ENCODE measurements around the gene PLET1.

The PLET1 gene

GRCh38 chr11:112288021-112288420 is 27.4 kb upstream of the PLET1 start:
- no peak for DNase-seq (ENCODE audit: low read depth)
- H3K4me3 ChIP-seq (ENCODE audit: low read depth, low read length) = no peak overlapping the region
- TF ChIP-seq, protein P1, sequence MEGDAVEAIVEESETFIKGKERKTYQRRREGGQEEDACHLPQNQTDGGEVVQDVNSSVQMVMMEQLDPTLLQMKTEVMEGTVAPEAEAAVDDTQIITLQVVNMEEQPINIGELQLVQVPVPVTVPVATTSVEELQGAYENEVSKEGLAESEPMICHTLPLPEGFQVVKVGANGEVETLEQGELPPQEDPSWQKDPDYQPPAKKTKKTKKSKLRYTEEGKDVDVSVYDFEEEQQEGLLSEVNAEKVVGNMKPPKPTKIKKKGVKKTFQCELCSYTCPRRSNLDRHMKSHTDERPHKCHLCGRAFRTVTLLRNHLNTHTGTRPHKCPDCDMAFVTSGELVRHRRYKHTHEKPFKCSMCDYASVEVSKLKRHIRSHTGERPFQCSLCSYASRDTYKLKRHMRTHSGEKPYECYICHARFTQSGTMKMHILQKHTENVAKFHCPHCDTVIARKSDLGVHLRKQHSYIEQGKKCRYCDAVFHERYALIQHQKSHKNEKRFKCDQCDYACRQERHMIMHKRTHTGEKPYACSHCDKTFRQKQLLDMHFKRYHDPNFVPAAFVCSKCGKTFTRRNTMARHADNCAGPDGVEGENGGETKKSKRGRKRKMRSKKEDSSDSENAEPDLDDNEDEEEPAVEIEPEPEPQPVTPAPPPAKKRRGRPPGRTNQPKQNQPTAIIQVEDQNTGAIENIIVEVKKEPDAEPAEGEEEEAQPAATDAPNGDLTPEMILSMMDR (IDR thresholded peaks at IDR 0.05; ENCODE audit: low read depth, low read length, missing control alignments) = no peak

DNA sequence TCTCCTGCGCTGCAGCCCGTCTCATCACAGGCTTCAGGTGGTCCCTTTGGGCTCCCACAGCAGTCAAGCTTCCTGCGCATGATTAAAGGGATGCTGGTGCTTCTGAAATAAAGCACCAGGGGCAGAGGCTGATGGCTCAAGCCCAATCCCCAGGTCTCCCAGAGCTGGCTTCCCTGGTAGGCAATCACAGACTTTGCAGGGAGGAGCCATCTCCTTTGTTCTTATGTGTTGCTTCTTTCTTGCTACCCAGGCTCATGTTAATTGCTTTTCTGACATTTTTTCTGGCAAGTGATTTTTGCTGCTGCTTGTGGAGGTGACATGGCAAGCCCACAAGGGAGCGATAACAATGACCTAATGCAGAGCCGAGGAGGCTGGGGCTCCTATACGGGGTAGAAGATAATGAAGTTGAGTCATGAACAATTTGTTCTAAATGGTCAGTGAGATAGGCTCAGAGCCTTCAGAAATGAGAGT is 25.2 kb upstream of the PLET1 start:
- TF ChIP-seq, protein P1 (IDR thresholded peaks at IDR 0.05; ENCODE audit: low read depth, low read length, missing control alignments) = no peak
- DNase-seq (ENCODE audit: low read depth) = no peak
- H3K4me3 ChIP-seq (ENCODE audit: low read depth, low read length) = no peak overlapping the region

DNA sequence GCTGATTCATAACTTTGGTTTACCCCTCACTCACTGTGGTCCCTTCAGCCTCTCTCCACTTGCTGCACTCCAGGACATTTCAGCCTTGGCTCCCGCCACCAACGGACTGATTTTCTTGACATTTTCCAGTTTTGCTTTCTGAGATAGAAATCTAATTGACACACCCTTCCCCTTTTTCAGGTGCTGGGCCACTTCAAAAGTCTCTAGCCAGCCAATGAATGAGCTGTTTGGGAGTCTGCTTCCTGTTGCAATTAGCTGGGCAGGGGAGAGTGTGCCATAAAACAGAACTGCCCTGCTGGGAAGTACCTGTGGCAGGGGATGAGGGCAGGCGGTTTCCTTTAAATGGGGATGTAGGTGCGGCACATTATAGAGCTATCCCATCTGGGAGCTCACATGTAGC is 21.1 kb upstream of the PLET1 start:
- TF ChIP-seq, protein P1 (IDR thresholded peaks at IDR 0.05; ENCODE audit: low read depth, low read length, missing control alignments) = no peak
- H3K4me3 ChIP-seq (ENCODE audit: low read depth, low read length) = no peak overlapping the region
- no peak for DNase-seq (ENCODE audit: low read depth)

GRCh38 chr11:112280268-112281126 is 19.8 kb upstream of the PLET1 start:
- TF ChIP-seq, protein P1 (IDR thresholded peaks at IDR 0.05; ENCODE audit: low read depth, low read length, missing control alignments) = peak; percentile 81
- peak overlapping the region; percentile 53 for H3K4me3 ChIP-seq (ENCODE audit: low read depth, low read length)
- peak; percentile 59 for DNase-seq (ENCODE audit: low read depth)

- DNase-seq (ENCODE audit: low read depth) = no peak
- TF ChIP-seq, protein P1 (IDR thresholded peaks at IDR 0.05; ENCODE audit: low read depth, low read length, missing control alignments) = peak; percentile 80
- H3K4me3 ChIP-seq (ENCODE audit: low read depth, low read length) = peak overlapping the region; percentile 53
Measured at GRCh38 chr11:112279901-112280267, 19.2 kb upstream of the PLET1 start.

GRCh38 chr11:112278803-112279202 is 18.1 kb upstream of the PLET1 start:
- no peak overlapping the region for H3K4me3 ChIP-seq (ENCODE audit: low read depth, low read length)
- DNase-seq (ENCODE audit: low read depth) = no peak
- TF ChIP-seq, protein P1 (IDR thresholded peaks at IDR 0.05; ENCODE audit: low read depth, low read length, missing control alignments) = no peak

- TF ChIP-seq, protein P1 (IDR thresholded peaks at IDR 0.05; ENCODE audit: low read depth, low read length, missing control alignments) = no peak
- no peak overlapping the region for H3K4me3 ChIP-seq (ENCODE audit: low read depth, low read length)
- no peak for DNase-seq (ENCODE audit: low read depth)
Measured at GRCh38 chr11:112277941-112278340, 17.3 kb upstream of the PLET1 start.
